Measurements from ENCODE around the gene SRPX2.
A peak's percentile ranks its signal among the peaks of the same experiment; 100 is the strongest.

SRPX2 gene

DNA sequence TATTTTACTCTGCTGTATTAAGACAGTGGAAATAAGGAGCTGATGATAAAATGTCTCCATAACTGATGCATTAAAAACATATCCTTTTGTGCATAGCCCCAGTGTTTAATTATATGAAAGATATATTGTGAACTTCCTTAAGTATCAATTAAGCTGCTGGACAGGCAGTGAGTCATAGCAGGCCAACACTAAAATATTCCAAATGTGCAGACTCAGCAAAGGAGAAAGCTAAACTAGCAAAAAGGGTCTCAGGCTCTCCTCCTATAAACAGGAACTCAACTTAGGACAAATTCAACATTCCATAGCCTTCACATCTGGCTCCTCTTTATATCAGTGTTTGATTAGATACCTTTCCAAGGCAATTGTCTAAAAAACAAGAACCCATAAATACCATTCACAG lies 43.7 kb upstream of the SRPX2 start:
- no peaks in the 10 kb centered on the region for H3K27me3 ChIP-seq (replicated peaks; ENCODE audit: insufficient read depth, low read length)
- no peak overlapping the region for H3K27ac ChIP-seq (ENCODE audit: low read length)
- no peaks in the 10 kb centered on the region for H4K20me1 ChIP-seq (ENCODE audit: insufficient read depth, low read length)
- no peak overlapping the region for H2AFZ ChIP-seq (ENCODE audit: low read length)
- no peaks in the 10 kb centered on the region for H3K9me3 ChIP-seq (replicated peaks; ENCODE audit: insufficient read depth, low read length)
- no peaks in the 10 kb centered on the region for H3F3A ChIP-seq (ENCODE audit: insufficient read depth, low read length)
- DNase-seq: no peak
- H3K9ac ChIP-seq (ENCODE audit: low read length): no peak overlapping the region
- H3K9me2 ChIP-seq (replicated peaks; ENCODE audit: insufficient read depth, low read length): no peaks in the 10 kb centered on the region
- H3K79me2 ChIP-seq (ENCODE audit: low read length): no peaks in the 10 kb centered on the region
- H3K4me3 ChIP-seq (ENCODE audit: low read length): no peak overlapping the region
- no peaks in the 10 kb centered on the region for H3K36me3 ChIP-seq (replicated peaks; ENCODE audit: insufficient read depth, low read length)
- peaks cover 11% of the 10 kb centered on the region for H3K4me1 ChIP-seq (ENCODE audit: low read length)
- no peak for TF ChIP-seq EZH2phosphoT487 (IDR thresholded peaks at IDR 0.05; ENCODE audit: low read length)
- TF ChIP-seq EZH2 (optimal IDR thresholded peaks at IDR 0.05; ENCODE audit: low read depth, low read length): no peak
- TF ChIP-seq, protein P1, sequence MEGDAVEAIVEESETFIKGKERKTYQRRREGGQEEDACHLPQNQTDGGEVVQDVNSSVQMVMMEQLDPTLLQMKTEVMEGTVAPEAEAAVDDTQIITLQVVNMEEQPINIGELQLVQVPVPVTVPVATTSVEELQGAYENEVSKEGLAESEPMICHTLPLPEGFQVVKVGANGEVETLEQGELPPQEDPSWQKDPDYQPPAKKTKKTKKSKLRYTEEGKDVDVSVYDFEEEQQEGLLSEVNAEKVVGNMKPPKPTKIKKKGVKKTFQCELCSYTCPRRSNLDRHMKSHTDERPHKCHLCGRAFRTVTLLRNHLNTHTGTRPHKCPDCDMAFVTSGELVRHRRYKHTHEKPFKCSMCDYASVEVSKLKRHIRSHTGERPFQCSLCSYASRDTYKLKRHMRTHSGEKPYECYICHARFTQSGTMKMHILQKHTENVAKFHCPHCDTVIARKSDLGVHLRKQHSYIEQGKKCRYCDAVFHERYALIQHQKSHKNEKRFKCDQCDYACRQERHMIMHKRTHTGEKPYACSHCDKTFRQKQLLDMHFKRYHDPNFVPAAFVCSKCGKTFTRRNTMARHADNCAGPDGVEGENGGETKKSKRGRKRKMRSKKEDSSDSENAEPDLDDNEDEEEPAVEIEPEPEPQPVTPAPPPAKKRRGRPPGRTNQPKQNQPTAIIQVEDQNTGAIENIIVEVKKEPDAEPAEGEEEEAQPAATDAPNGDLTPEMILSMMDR (IDR thresholded peaks at IDR 0.05; ENCODE audit: low read length): no peak
- H3K4me2 ChIP-seq (ENCODE audit: low read depth, low read length): peak overlapping the region; percentile 46

DNA sequence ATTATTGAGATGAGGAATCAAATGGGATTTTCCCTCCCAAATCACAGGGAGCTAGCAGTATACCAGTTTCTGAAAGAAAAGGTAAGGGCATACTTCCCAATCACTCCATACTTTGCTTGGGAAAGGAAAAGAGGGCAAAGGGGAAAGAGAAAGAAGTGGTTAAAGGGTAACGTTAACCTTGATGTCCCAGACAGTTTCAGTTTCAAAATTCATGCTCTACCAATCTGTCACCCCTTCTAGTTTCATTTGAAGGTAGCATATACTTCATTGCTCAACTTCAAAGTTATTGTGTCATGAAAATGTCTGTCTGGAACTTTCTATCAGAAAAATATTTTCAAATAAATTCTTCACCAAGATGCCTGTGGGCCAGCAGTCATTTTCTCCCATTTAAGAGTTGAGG lies 43.2 kb upstream of the SRPX2 start:
- TF ChIP-seq EZH2phosphoT487 (IDR thresholded peaks at IDR 0.05; ENCODE audit: low read length) (no peak), EZH2 (optimal IDR thresholded peaks at IDR 0.05; ENCODE audit: low read depth, low read length) (no peak)
- TF ChIP-seq, protein P1 (IDR thresholded peaks at IDR 0.05; ENCODE audit: low read length): no peak
- H3K9me2 ChIP-seq (replicated peaks; ENCODE audit: insufficient read depth, low read length): no peaks in the 10 kb centered on the region
- no peaks in the 10 kb centered on the region for H3F3A ChIP-seq (ENCODE audit: insufficient read depth, low read length)
- H3K27me3 ChIP-seq (replicated peaks; ENCODE audit: insufficient read depth, low read length): no peaks in the 10 kb centered on the region
- no peak overlapping the region for H3K4me3 ChIP-seq (ENCODE audit: low read length)
- H3K9ac ChIP-seq (ENCODE audit: low read length): no peak overlapping the region
- no peak overlapping the region for H2AFZ ChIP-seq (ENCODE audit: low read length)
- H3K9me3 ChIP-seq (replicated peaks; ENCODE audit: insufficient read depth, low read length): no peaks in the 10 kb centered on the region
- no peak overlapping the region for H3K27ac ChIP-seq (ENCODE audit: low read length)
- H3K4me1 ChIP-seq (ENCODE audit: low read length): peaks cover 11% of the 10 kb centered on the region
- peak; percentile 67 for DNase-seq
- no peaks in the 10 kb centered on the region for H3K79me2 ChIP-seq (ENCODE audit: low read length)
- peak overlapping the region; percentile 46 for H3K4me2 ChIP-seq (ENCODE audit: low read depth, low read length)
- no peaks in the 10 kb centered on the region for H3K36me3 ChIP-seq (replicated peaks; ENCODE audit: insufficient read depth, low read length)
- no peaks in the 10 kb centered on the region for H4K20me1 ChIP-seq (ENCODE audit: insufficient read depth, low read length)

GRCh38 chrX:100606753-100607152 lies 37.2 kb upstream of the SRPX2 start:
- TF ChIP-seq, protein P1 (IDR thresholded peaks at IDR 0.05; ENCODE audit: low read length): no peak
- TF ChIP-seq EZH2phosphoT487 (IDR thresholded peaks at IDR 0.05; ENCODE audit: low read length) (no peak), EZH2 (optimal IDR thresholded peaks at IDR 0.05; ENCODE audit: low read depth, low read length) (no peak)
- Histone ChIP-seq H3K4me2 (ENCODE audit: low read depth, low read length) (no peak overlapping the region), H3K27me3 (replicated peaks; ENCODE audit: insufficient read depth, low read length) (no peaks in the 10 kb centered on the region)

More at GRCh38 chrX:100606753-100607152, 37.2 kb upstream of the SRPX2 start:
- Histone ChIP-seq H3K9me3 (replicated peaks; ENCODE audit: insufficient read depth, low read length) (no peaks in the 10 kb centered on the region), H3K36me3 (replicated peaks; ENCODE audit: insufficient read depth, low read length) (no peaks in the 10 kb centered on the region), H3F3A (ENCODE audit: insufficient read depth, low read length) (no peaks in the 10 kb centered on the region), H3K9ac (ENCODE audit: low read length) (no peak overlapping the region), H3K4me3 (ENCODE audit: low read length) (no peak overlapping the region), H3K9me2 (replicated peaks; ENCODE audit: insufficient read depth, low read length) (no peaks in the 10 kb centered on the region), H4K20me1 (ENCODE audit: insufficient read depth, low read length) (no peaks in the 10 kb centered on the region), H2AFZ (ENCODE audit: low read length) (no peak overlapping the region), H3K4me1 (ENCODE audit: low read length) (peaks cover 3% of the 10 kb centered on the region; the same call in 1 of the 2 replicates), H3K27ac (ENCODE audit: low read length) (no peak overlapping the region), H3K79me2 (ENCODE audit: low read length) (no peaks in the 10 kb centered on the region)
- no peak for DNase-seq
